Mucosa of stomach (tissue), 1 donor: ENCODE data around the gene CYS1.
A peak's percentile ranks its signal among the peaks of the same experiment; 100 is the strongest.

Experiments
- H3K27me3 ChIP-seq: one replicate; pipeline ENCODE4 v1.7.0; 2013; ENCODE audit warnings: mild to moderate bottlenecking, low read length; ENCODE audit not compliant: control insufficient read depth, insufficient read depth
- H3K36me3 ChIP-seq: one replicate; pipeline ENCODE4 v1.7.0; 2013; ENCODE audit warnings: low read length; ENCODE audit not compliant: control insufficient read depth, insufficient read depth
- H3K4me1 ChIP-seq: one replicate; pipeline ENCODE4 v1.7.0; 2013; ENCODE audit warnings: mild to moderate bottlenecking, low read length; ENCODE audit not compliant: control insufficient read depth, insufficient read depth
- H3K4me3 ChIP-seq: one replicate; pipeline ENCODE4 v1.7.0; 2013; ENCODE audit warnings: low read length
- H3K9ac ChIP-seq: one replicate; pipeline ENCODE4 v1.7.0; 2013; ENCODE audit warnings: mild to moderate bottlenecking, low read length, moderate library complexity
- H3K9me3 ChIP-seq: one replicate; pipeline ENCODE4 v1.7.0; 2013; ENCODE audit warnings: mild to moderate bottlenecking, low read length, moderate library complexity; ENCODE audit not compliant: control insufficient read depth
- donor health status: Pancreatic carcinoma.

The CYS1 gene

DNA sequence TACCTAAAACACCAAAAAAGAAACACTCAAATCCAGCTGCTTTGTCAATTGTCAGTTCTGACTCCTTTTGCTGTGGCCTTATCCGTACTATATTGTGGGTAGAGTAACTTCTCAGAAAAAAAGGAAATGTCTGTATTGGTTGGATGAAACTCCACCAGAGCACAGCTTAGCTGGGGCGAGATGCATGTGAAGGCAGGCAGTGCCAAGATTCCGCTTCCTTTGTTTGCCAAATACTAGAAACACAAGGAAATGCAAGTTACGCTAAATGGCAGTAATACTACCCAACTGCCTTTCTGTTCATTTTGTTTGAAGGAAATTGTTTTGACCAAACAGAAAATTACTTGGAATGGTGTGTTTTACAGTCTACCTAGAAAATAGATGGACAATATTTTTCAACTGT lies 26.9 kb downstream of the CYS1 start:
- no peaks in the 10 kb centered on the region for H3K9me3 ChIP-seq
- no peak overlapping the region for H3K4me3 ChIP-seq
- H3K27me3 ChIP-seq, result no peaks in the 10 kb centered on the region
- no peak overlapping the region for H3K9ac ChIP-seq
- peaks cover 16% of the 10 kb centered on the region for H3K4me1 ChIP-seq
- H3K36me3 ChIP-seq, result peaks cover under 1% of the 10 kb centered on the region

DNA sequence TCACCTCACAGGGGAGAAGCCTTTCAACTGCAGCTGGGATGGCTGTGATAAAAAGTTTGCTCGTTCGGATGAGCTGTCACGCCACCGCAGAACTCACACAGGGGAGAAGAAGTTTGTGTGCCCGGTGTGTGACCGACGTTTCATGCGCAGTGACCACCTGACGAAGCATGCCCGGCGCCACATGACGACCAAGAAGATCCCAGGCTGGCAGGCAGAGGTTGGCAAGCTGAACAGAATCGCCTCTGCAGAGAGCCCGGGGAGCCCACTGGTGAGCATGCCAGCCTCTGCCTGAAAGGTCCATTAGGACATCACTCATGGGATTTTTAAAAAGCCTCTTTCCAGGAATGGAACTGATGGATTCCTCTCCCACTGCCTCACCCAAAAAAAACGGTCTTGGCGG lies 28.0 kb downstream of the CYS1 start:
- Histone ChIP-seq H3K9ac (no peak overlapping the region), H3K4me3 (no peak overlapping the region), H3K9me3 (no peaks in the 10 kb centered on the region), H3K4me1 (peaks cover 9% of the 10 kb centered on the region), H3K27me3 (no peaks in the 10 kb centered on the region), H3K36me3 (peaks cover 4% of the 10 kb centered on the region)

DNA sequence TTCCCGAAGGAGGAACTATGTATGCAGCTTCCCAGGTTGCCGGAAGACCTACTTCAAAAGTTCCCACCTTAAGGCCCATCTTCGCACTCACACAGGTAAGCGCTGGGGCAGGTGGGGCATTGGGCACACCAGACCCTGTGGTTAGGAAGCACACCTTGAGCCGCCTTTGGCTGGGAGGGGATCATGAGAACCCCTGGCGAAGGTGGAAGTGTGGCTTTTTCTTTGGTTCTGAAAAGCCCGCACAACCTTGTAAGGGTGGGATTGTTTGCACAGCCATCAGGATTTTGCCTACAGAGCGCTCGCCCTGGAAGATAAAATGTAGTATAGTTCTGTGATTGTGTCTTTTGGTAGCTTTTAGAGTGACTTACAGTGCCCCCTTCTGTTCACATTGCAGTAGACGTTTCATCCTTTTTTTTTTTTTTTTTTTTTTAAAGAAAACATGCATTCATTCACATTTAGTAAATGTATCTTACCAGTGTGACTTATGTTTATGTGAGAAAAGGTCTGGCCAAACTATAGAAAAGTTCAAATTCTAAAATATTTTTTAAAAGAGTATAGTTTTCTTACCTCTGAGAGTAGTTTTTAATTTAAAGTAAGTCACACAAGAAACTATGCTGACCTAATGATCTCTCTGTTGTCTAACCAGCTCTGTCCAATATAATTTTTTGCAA lies 31.6 kb downstream of the CYS1 start:
- no peak overlapping the region for H3K4me3 ChIP-seq
- no peaks in the 10 kb centered on the region for H3K27me3 ChIP-seq
- peaks cover 4% of the 10 kb centered on the region for H3K36me3 ChIP-seq
- peaks cover 5% of the 10 kb centered on the region for H3K4me1 ChIP-seq
- no peaks in the 10 kb centered on the region for H3K9me3 ChIP-seq
- H3K9ac ChIP-seq, result no peak overlapping the region

DNA sequence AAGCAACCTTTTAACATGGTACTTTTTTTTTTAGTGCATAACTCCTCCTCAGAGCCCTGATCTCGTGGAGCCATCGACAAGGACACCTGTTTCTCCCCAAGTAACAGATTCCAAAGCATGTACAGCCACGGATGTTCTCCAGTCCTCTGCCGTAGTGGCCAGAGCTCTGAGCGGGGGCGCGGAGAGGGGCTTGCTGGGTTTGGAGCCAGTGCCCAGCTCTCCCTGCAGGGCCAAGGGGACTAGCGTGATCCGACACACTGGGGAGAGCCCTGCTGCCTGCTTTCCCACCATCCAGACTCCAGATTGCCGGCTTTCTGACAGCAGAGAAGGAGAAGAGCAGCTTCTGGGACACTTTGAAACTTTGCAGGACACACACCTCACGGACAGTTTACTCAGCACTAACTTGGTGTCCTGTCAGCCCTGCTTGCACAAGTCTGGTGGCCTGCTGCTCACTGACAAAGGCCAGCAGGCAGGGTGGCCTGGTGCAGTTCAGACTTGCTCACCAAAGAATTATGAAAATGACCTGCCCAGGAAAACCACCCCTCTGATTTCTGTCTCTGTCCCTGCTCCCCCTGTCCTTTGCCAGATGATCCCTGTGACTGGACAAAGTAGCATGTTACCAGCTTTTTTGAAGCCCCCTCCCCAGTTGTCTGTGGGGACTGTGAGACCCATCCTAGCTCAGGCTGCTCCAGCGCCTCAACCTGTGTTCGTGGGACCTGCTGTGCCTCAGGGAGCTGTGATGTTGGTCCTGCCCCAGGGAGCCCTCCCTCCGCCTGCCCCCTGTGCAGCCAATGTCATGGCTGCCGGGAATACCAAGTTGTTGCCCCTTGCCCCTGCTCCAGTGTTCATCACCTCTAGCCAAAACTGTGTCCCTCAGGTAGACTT lies 32.4 kb downstream of the CYS1 start:
- H3K9ac ChIP-seq, result no peak overlapping the region
- H3K4me1 ChIP-seq, result peaks cover 5% of the 10 kb centered on the region
- no peak overlapping the region for H3K4me3 ChIP-seq
- no peaks in the 10 kb centered on the region for H3K27me3 ChIP-seq
- H3K36me3 ChIP-seq, result peaks cover 4% of the 10 kb centered on the region
- no peaks in the 10 kb centered on the region for H3K9me3 ChIP-seq

DNA sequence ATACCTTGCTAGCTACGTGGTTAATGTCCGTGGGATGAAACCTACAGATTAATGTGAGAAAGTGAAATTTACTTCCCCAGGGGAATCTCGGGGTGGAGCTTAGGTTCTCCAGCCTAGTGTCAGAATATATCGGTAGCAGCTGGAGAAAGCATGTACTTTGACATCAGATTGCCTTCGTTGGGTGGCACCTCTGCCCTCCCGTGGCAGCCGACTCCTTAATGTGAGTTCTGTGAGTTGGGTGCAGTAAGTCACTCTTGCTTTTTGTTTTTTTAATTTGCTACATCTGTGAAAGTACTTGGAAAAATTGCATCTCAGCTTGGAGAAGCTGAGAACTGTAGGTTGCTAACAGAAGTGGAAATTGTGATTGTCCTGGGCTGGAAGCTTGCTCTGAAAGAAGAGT lies 33.3 kb downstream of the CYS1 start:
- Histone ChIP-seq H3K9ac (no peak overlapping the region), H3K4me1 (peaks cover 12% of the 10 kb centered on the region)

DNA sequence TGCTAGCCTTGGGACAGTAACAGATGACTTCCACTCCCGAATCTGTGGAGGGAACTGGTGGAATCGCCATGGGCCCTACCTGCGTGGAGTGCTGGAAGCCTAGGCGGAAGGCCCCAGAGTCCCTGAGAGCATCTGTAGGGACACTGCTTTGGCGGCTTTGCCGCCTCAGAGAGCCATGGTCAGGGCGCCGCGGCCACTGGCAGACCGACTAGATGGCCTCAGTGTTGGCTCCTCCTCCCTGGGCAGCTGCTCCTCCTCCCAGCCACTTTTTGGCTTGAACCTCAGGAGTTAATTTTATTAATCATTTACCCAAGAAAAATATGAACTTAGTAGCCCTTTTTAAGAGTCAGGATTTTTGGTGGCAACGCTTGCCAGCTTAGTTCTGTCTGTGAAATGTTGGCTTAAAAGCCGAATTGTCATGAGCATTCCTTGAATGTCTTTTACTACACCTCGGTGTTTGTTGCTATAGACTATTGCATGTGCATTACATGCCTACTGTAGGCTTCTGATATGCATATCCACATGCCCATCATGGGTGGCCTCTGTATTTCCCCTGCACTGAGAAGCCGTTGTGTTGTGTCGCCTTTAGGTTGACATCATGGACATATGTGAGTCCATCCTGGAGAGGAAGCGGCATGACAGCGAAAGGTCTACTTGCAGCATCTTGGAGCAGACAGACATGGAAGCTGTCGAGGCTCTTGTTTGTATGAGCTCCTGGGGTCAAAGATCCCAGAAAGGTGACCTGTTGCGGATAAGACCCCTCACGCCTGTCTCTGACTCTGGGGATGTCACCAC lies 34.5 kb downstream of the CYS1 start:
- peaks cover 4% of the 10 kb centered on the region for H3K36me3 ChIP-seq
- H3K4me1 ChIP-seq, result peaks cover 12% of the 10 kb centered on the region
- H3K9me3 ChIP-seq, result no peaks in the 10 kb centered on the region
- no peaks in the 10 kb centered on the region for H3K27me3 ChIP-seq
- H3K4me3 ChIP-seq, result no peak overlapping the region
- H3K9ac ChIP-seq, result no peak overlapping the region

More for the DNA sequence above, 33.3 kb downstream of the CYS1 start:
- Histone ChIP-seq H3K36me3 (peaks cover 4% of the 10 kb centered on the region), H3K9me3 (no peaks in the 10 kb centered on the region), H3K4me3 (no peak overlapping the region), H3K27me3 (no peaks in the 10 kb centered on the region)

DNA sequence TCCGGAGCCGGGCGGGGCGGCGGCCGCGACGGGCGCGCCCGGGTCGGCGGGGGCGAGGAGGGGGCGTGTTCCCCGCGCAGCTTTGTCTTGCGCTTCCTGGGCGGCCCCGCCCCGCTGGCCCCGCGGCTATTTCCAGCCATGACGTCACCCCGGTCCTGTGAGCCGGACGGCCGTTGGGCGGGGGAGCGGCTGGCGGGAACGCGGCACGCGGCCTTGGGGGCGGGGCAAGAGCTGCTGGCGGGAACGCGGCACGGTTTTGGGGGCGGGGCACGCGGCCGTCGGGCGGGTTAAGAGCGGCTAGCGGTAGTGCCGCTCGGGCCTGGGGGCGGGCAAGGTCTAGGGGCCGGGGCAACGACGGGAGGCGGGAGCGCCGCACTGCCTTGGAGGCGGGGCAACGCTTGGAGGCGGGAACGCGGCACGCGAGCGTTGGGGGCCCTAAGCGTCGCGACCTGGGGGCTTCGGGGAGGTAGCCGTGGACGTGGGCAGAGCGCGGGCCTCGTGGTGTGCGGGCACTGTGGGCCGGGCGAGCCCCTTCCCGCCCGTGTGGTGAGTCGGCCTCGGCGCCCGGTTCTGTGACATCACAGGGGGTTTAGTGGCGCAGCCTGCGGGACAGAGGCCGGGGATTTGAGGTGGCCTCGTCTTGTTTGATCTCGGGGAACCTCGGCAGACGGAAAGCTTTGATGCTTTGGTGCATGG lies 36.2 kb downstream of the CYS1 start:
- H3K9ac ChIP-seq, result no peak overlapping the region
- peaks cover 12% of the 10 kb centered on the region for H3K4me1 ChIP-seq

DNA sequence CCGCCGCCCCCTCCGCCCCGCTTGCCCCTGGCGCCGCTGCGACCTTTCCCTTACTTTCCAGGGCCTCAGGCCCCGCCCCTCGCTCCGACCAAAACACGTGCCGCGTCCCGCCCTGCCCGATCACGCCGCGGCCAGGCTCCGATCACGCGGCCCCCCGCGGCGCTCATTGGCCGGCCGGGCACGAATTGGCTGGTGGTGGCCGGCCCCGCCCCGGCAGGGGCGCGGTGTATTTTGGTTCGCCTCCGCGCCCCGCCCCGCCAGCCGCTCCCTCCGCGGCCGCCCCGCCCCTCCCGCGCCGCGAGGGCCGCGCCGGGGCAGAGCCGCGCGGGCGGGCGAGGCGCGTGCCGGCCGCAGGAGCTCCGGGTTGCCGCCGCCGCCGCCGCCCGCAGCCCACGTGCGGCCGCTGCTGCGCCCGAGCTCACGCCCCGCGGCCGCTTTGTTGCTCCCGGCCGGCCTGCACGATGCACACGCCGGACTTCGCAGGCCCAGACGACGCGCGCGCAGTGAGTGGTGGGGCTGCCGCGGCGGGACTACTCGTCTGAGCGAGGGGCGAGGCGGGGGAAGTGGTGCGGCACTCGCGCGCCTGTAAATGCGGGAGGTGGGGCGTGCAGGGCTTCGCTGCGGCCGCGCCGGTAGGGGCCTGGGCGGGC lies 36.8 kb downstream of the CYS1 start, which contains the start of gene KLF11:
KLF11 (plus strand) TSS at position 295 of the 650 bp plus-strand sequence; CDS start at position 462, 167 bp downstream.
- Histone ChIP-seq H3K4me3 (no peak within 1 kb of the TSS), H3K4me1 (peaks cover 9% of the 10 kb centered on the region), H3K9ac (peak within 1 kb of the TSS; percentile 43), H3K36me3 (peaks cover 4% of the 10 kb centered on the region), H3K9me3 (no peaks in the 10 kb centered on the region), H3K27me3 (no peaks in the 10 kb centered on the region)

More for the DNA sequence above, 36.2 kb downstream of the CYS1 start:
- Histone ChIP-seq H3K36me3 (peaks cover 4% of the 10 kb centered on the region), H3K27me3 (no peaks in the 10 kb centered on the region), H3K9me3 (no peaks in the 10 kb centered on the region), H3K4me3 (no peak overlapping the region)

DNA sequence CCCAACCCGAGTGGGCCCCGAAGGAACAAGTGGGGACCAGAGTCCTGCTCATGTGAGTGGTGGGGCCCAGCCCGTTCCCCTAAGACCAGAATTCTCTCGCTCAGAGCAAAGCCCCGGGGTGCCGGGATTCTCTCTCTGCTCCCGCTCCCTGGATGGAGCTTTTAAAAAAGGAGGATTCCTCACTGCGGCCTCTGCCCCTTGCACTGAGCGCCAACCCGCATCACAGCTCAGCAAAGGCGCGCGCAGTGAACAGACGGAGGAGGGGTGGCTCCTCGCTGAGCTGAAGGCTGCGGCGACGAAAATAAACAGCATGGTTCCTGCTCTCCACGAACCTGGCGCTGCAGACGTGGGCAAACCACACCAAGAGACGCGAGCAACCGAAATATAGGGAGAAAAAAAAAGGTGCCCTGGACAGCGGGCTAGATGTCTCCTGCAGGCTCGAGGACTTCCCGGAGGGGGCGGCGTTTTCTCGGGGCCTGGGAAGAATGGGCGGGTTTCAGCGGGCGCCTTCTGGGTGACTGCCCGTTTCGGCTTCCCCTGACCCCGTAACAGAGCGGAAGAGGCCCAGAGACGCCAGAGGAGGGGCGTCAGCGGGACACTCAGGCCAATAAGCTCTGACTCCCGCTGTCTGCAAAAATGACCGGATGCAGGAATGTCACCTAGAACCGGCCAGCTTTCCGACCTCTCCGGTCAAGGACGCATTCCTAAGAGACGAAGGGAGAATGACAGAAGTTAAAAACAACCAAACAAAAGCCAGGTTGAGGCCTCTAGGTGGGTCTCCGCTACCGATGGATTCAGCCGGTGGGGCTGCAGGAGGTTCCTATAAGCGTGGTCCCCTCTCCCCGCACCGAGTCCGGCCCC lies 37.7 kb downstream of the CYS1 start:
- Histone ChIP-seq H3K36me3 (no peaks in the 10 kb centered on the region), H3K27me3 (no peaks in the 10 kb centered on the region), H3K9ac (peak overlapping the region; percentile 43), H3K9me3 (no peaks in the 10 kb centered on the region), H3K4me1 (peaks cover 7% of the 10 kb centered on the region), H3K4me3 (no peak overlapping the region)

DNA sequence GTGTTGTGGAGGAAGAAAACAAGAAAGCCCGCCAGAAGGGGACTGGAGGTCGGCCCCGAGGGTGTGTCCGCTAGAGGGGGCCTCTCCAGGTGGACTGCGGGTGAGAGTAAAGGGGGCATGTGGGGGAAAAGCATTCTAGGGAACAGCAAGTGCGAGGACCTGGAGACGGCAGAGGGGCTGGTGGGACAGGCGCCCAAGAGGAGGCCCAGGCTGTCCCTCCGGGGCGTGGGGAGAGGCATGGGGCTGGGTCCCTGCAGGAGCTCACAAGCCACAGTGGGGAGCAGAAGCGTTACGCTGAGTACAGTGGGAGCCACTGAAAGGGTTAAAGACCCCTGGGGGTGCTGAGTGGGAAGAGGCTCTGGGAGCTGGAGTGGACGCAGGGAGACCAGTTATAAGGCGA lies 38.5 kb downstream of the CYS1 start:
- H3K4me1 ChIP-seq, result peaks cover 9% of the 10 kb centered on the region
- H3K4me3 ChIP-seq, result no peak overlapping the region
- peak overlapping the region; percentile 43 for H3K9ac ChIP-seq

More for the DNA sequence above, 38.5 kb downstream of the CYS1 start:
- H3K36me3 ChIP-seq, result no peaks in the 10 kb centered on the region
- no peaks in the 10 kb centered on the region for H3K9me3 ChIP-seq
- H3K27me3 ChIP-seq, result no peaks in the 10 kb centered on the region
